WI38 (cell line): Measurements from ENCODE around the gene KIAA1755.

Source experiments
- H3K4me3 ChIP-seq: 2 replicates; pipeline ENCODE4 v1.5.1; 2011; ENCODE audit warnings: low read depth, mild to moderate bottlenecking, control low read depth, low read length
- CTCF ChIP-seq: IDR thresholded peaks from 2 replicates; pipeline ENCODE4 v1.5.1; 2012; ENCODE audit warnings: low read depth, mild to moderate bottlenecking, control low read depth, low read length

The KIAA1755 gene

GRCh38 chr20:38226553-38226952 lies 34.0 kb downstream of the KIAA1755 start:
- no peak overlapping the region for H3K4me3 ChIP-seq
- TF ChIP-seq CTCF: no peak

- no peak for TF ChIP-seq CTCF
These were observed 34.7 kb downstream of the KIAA1755 start for GRCh38 chr20:38225900-38226263.

GRCh38 chr20:38225240-38225899 lies 35.2 kb downstream of the KIAA1755 start:
- no peak for TF ChIP-seq CTCF
- no peak overlapping the region for H3K4me3 ChIP-seq

More at GRCh38 chr20:38225900-38226263, 34.7 kb downstream of the KIAA1755 start:
- H3K4me3 ChIP-seq: no peak overlapping the region

- no peak for TF ChIP-seq CTCF
- H3K4me3 ChIP-seq: no peak overlapping the region
These were observed 36.0 kb downstream of the KIAA1755 start for GRCh38 chr20:38224531-38224930.

GRCh38 chr20:38223743-38224100 lies 36.8 kb downstream of the KIAA1755 start:
- TF ChIP-seq CTCF: no peak
- no peak overlapping the region for H3K4me3 ChIP-seq

GRCh38 chr20:38222923-38223742 lies 37.4 kb downstream of the KIAA1755 start:
- H3K4me3 ChIP-seq: no peak overlapping the region
- TF ChIP-seq CTCF: no peak

- peak; percentile 96 for TF ChIP-seq CTCF
- no peak overlapping the region for H3K4me3 ChIP-seq
These were observed 38.2 kb downstream of the KIAA1755 start for GRCh38 chr20:38222231-38222922.
